ENCODE data around the gene WDR1.

GRCh38 chr4:10028910-10029309 lies 87.7 kb downstream of the WDR1 start:
- TF ChIP-seq CTCF (IDR thresholded peaks at IDR 0.05 in 4 of 5, conservative IDR thresholded peaks at IDR 0.05 in 1 of 5) (no peak), POLR2A (IDR thresholded peaks at IDR 0.05) (no peak)
